Measurements from ENCODE around the gene NOD1.

- TF ChIP-seq CTCF (IDR thresholded peaks at IDR 0.05; ENCODE audit: insufficient read depth, low read length) (no peak), POLR2AphosphoS5 (IDR thresholded peaks at IDR 0.05; ENCODE audit: low read depth) (no peak), GABPA (IDR thresholded peaks at IDR 0.05; ENCODE audit: low read depth) (no peak), REST (IDR thresholded peaks at IDR 0.05; ENCODE audit: insufficient replicate concordance, low read depth) (no peak), SPI1 (IDR thresholded peaks at IDR 0.05; ENCODE audit: borderline replicate concordance, low read depth) (peak; percentile 89)
Observed at GRCh38 chr7:30434140-30434799, 44.3 kb downstream of the NOD1 start.
